Endothelial cell of umbilical vein (primary cell): ENCODE measurements around the gene NFIA. TPM values are rescaled to one million over a fixed set of nuclear protein-coding genes. Genes with fewer than 3 reads are reported as not detected.

Experiments used
- BruUV-seq: library from RNA; stranded (reverse); fragments of 400-500 nt; replicated peaks from 2 replicates; lab custom pipeline; 2021; lab: Mats Ljungman, UMichigan
- CTCF ChIA-PET: fragments of 300-600, 350-600 bp; sonication (Branson Sonifier 250); formaldehyde crosslinking; loops from one replicate; lab custom pipeline; 2021; ENCODE audit warnings: antibody characterized with exemption, inconsistent platforms; lab: Charles Lee
- POLR2A ChIA-PET: fragments of 300-600, 350-600 bp; sonication (Branson Sonifier 250); formaldehyde crosslinking; loops from one replicate; lab custom pipeline; 2021; ENCODE audit warnings: antibody characterized with exemption, inconsistent platforms; lab: Charles Lee
- DNase-seq: peaks from one replicate; pipeline ENCODE4 v3.0.0-alpha.2; 2011; ENCODE audit warnings: low read depth, low spot score
- FAIRE-seq: peaks from 2 replicates; lab custom pipeline; 2011; peaks lifted over from hg19 to GRCh38; lab: Jason Lieb, UNC
- H2AFZ ChIP-seq: 2 replicates; pipeline ENCODE4 v1.6.0; 2012; ENCODE audit warnings: low read depth, low read length, control low read depth, inconsistent platforms
- H3K27ac ChIP-seq: 2 replicates; pipeline ENCODE4 v1.5.1; 2011; ENCODE audit warnings: low read depth, mild to moderate bottlenecking, control low read depth, low read length, moderate library complexity; ENCODE audit not compliant: insufficient read depth
- H3K27me3 ChIP-seq, 2 experiments: 2 replicates each; pipeline versions ENCODE4 v1.6.0 to v1.6.1; 2011; ENCODE audit warnings: low read length in 2 of 2, mixed read lengths in 1 of 2; ENCODE audit not compliant: control insufficient read depth in 2 of 2, insufficient read depth in 2 of 2
- H3K36me3 ChIP-seq, 2 experiments: 2 replicates in 1 of 2; 3 replicates in 1 of 2; pipeline ENCODE4 v1.5.1; 2011; ENCODE audit warnings: low read length in 2 of 2, mild to moderate bottlenecking in 1 of 2, moderate library complexity in 1 of 2; ENCODE audit not compliant: control insufficient read depth in 2 of 2, insufficient read depth in 2 of 2; ENCODE audit errors: extremely low read depth in 1 of 2
- H3K4me1 ChIP-seq: 3 replicates; pipeline ENCODE4 v1.5.1; 2011; ENCODE audit warnings: mild to moderate bottlenecking, low read length; ENCODE audit not compliant: control insufficient read depth, insufficient read depth; ENCODE audit errors: extremely low read depth
- H3K4me2 ChIP-seq: 2 replicates; pipeline ENCODE4 v1.6.1; 2011; ENCODE audit warnings: low read length, control low read depth, mixed read lengths; ENCODE audit not compliant: insufficient read depth
- H3K4me3 ChIP-seq, 3 experiments: fragments of 200-600 bp in 1 of 3; sonication (generic), shearing (Covaris generic) in 1 of 3; replicated peaks in 1 of 3; 2 replicates each; pipeline ENCODE4 v1.5.1; 2011 to 2016; ENCODE audit warnings: control low read depth in 3 of 3, low read length in 3 of 3, mild to moderate bottlenecking in 2 of 3, inconsistent platforms in 1 of 3, low read depth in 1 of 3, moderate library complexity in 1 of 3; ENCODE audit not compliant: insufficient read depth in 1 of 3
- H3K79me2 ChIP-seq: 2 replicates; pipeline ENCODE4 v1.6.0; 2012; ENCODE audit warnings: low read length, inconsistent platforms; ENCODE audit not compliant: control insufficient read depth, insufficient read depth
- H3K9ac ChIP-seq: replicated peaks from 2 replicates; pipeline ENCODE3; 2011; ENCODE audit warnings: low read length, control low read depth; ENCODE audit not compliant: insufficient read depth; ENCODE audit errors: extremely low read depth
- H3K9me1 ChIP-seq: replicated peaks from 3 replicates; pipeline ENCODE4 v1.6.0; 2011; ENCODE audit warnings: mild to moderate bottlenecking, low read length; ENCODE audit not compliant: control insufficient read depth, insufficient read depth; ENCODE audit errors: extremely low read depth
- H3K9me3 ChIP-seq: replicated peaks from 2 replicates; pipeline ENCODE4 v1.5.1; 2012; ENCODE audit warnings: low read length, inconsistent platforms; ENCODE audit not compliant: control insufficient read depth, insufficient read depth
- H4K20me1 ChIP-seq: replicated peaks from 2 replicates; pipeline ENCODE3; 2011; ENCODE audit warnings: mild to moderate bottlenecking, low read length; ENCODE audit not compliant: control insufficient read depth, insufficient read depth; ENCODE audit errors: extremely low read depth
- EZH2 ChIP-seq: IDR thresholded peaks from 2 replicates; pipeline ENCODE4 v1.6.1; 2012; ENCODE audit warnings: borderline replicate concordance, low read depth, mild to moderate bottlenecking, moderate library complexity, low read length, inconsistent platforms; ENCODE audit not compliant: severe bottlenecking
- FOS ChIP-seq: IDR thresholded peaks from 2 replicates; pipeline ENCODE4 v1.6.1; 2011; ENCODE audit warnings: mild to moderate bottlenecking, low read length, moderate library complexity, borderline replicate concordance; ENCODE audit not compliant: insufficient read depth
- GATA2 ChIP-seq: IDR thresholded peaks from 2 replicates; pipeline ENCODE4 v1.7.0; 2011; ENCODE audit warnings: low read depth, mild to moderate bottlenecking, moderate library complexity, mixed read lengths, low read length; ENCODE audit not compliant: insufficient read length, insufficient read depth
- JUN ChIP-seq: IDR thresholded peaks from 2 replicates; pipeline ENCODE4 v1.6.1; 2011; ENCODE audit warnings: borderline replicate concordance, low read depth; ENCODE audit not compliant: insufficient read length, insufficient read depth
- MYC ChIP-seq: IDR thresholded peaks from one replicate; pipeline ENCODE4 v1.6.1; 2011; ENCODE audit warnings: mild to moderate bottlenecking, low read depth, low read length
- POLR2A ChIP-seq: IDR thresholded peaks from 2 replicates; pipeline ENCODE4 v1.6.1; 2012; ENCODE audit warnings: low read depth, mild to moderate bottlenecking, control low read depth, low read length
- POLR2AphosphoS5 ChIP-seq: IDR thresholded peaks from 2 replicates; pipeline ENCODE4 v1.6.1; 2012; ENCODE audit warnings: low read depth, mild to moderate bottlenecking, control low read depth, low read length, moderate library complexity; ENCODE audit not compliant: insufficient read depth
- dilution Hi-C: fragments of 300-500 bp; cut with MboI; formaldehyde crosslinking; loops from one replicate; pipeline ENCODE4 v1.15.0; 2019; ENCODE audit warnings: low sequenced_read_pairs; ENCODE audit not compliant: extremely low pct_ligation_motif_present
- intact Hi-C: fragments of 100-400 bp; cut with micrococcal nuclease; formaldehyde crosslinking; loops from one replicate; pipeline ENCODE4 v1.10.0; 2022
- polyA plus RNA-seq, 4 experiments: library from polyadenylated mRNA; depleted of rRNA in 3 of 4; stranded (reverse) in 3 of 4; unstranded in 1 of 4; fragments of >200 nt; gene quantifications; 2 replicates each; pipeline versions ENCODE4 v1.2.1 to v1.2.3, GENCODE V29; 2011 to 2012; ENCODE audit warnings: missing spikeins in 1 of 4
- total RNA-seq: library from RNA; stranded (reverse); gene quantifications from 2 replicates; pipeline ENCODE4 v1.2.3, GENCODE V29; 2021
- TF ChIP-seq, protein P1 (sequence below), 2 donors: IDR thresholded peaks; 1 replicate in 1 of 2; 2 replicates in 1 of 2; pipeline ENCODE4 v1.5.1; 2011; ENCODE audit warnings: low read length in 2 of 2, mild to moderate bottlenecking in 2 of 2, moderate library complexity in 2 of 2, control low read depth in 1 of 2, inconsistent platforms in 1 of 2, low read depth in 1 of 2; ENCODE audit not compliant: insufficient read depth in 1 of 2; ENCODE audit errors: extremely low read depth in 1 of 2
- TF ChIP-seq, protein P2 (sequence below): IDR thresholded peaks from 2 replicates; pipeline ENCODE4 v1.6.1; 2011; ENCODE audit not compliant: insufficient read depth, insufficient read length

NFIA gene
- total and polyA plus RNA-seq, 2 donors (not counting 3 experiments of a cell fraction or from before 2014, with no cell fraction given): 25.5 to 47.0 TPM

DNA sequence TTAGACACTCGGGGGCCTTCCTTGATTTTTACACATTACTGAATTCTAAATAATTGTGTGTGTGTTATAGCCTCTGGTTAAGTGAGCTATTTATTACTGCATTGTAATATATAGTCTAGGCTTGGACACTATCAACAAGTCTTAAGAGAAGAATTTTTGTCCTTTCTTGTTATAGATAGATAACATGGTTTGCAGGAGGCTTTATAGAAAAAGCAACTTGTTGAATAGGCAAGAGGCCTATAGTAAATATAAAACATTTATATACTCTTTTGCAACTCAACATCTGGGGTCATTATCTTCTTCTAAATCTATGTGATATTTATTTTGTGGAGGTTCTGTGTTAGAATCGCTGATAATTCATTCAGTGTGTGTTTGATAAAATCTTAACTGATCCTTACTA is 293.8 kb downstream of the NFIA start:
- Histone ChIP-seq H2AFZ (no peak overlapping the region), H3K4me3 (no peak overlapping the region), H3K27me3 (no peaks in the 10 kb centered on the region), H3K9me1 (no peaks in the 10 kb centered on the region), H3K36me3 (no peaks in the 10 kb centered on the region), H3K4me2 (no peak overlapping the region), H4K20me1 (no peaks in the 10 kb centered on the region), H3K9ac (no peak overlapping the region), H3K27ac (no peak overlapping the region), H3K79me2 (no peaks in the 10 kb centered on the region), H3K9me3 (no peaks in the 10 kb centered on the region), H3K4me1 (peaks cover 11% of the 10 kb centered on the region)
- TF ChIP-seq GATA2 (no peak), MYC (no peak), JUN (no peak)
- TF ChIP-seq, protein P1, sequence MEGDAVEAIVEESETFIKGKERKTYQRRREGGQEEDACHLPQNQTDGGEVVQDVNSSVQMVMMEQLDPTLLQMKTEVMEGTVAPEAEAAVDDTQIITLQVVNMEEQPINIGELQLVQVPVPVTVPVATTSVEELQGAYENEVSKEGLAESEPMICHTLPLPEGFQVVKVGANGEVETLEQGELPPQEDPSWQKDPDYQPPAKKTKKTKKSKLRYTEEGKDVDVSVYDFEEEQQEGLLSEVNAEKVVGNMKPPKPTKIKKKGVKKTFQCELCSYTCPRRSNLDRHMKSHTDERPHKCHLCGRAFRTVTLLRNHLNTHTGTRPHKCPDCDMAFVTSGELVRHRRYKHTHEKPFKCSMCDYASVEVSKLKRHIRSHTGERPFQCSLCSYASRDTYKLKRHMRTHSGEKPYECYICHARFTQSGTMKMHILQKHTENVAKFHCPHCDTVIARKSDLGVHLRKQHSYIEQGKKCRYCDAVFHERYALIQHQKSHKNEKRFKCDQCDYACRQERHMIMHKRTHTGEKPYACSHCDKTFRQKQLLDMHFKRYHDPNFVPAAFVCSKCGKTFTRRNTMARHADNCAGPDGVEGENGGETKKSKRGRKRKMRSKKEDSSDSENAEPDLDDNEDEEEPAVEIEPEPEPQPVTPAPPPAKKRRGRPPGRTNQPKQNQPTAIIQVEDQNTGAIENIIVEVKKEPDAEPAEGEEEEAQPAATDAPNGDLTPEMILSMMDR (IDR thresholded peaks at IDR 0.05; ENCODE audit: extremely low read depth in 1 of 2, insufficient read depth in 1 of 2, low read depth in 1 of 2, low read length in 2 of 2): no peak
- POLR2A ChIA-PET: no interaction called here
- DNase-seq: no peak
- CTCF ChIA-PET: no interaction called here
- dilution Hi-C loops (no loop called here), intact Hi-C loops (no loop called here)
- BruUV-seq: no TSS peak
- no peak for FAIRE-seq

- no peak overlapping the region for H3K27ac ChIP-seq
- no peaks in the 10 kb centered on the region for H3K9me1 ChIP-seq
- dilution Hi-C loops (no loop called here), intact Hi-C loops (no loop called here)
- no peak overlapping the region for H3K4me3 ChIP-seq
- no peaks in the 10 kb centered on the region for H3K27me3 ChIP-seq
- no peaks in the 10 kb centered on the region for H3K79me2 ChIP-seq
- no peak for FAIRE-seq
- no peaks in the 10 kb centered on the region for H3K36me3 ChIP-seq
- no peak for DNase-seq
- BruUV-seq: no TSS peak
- TF ChIP-seq, protein P2, sequence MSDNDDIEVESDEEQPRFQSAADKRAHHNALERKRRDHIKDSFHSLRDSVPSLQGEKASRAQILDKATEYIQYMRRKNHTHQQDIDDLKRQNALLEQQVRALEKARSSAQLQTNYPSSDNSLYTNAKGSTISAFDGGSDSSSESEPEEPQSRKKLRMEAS: no peak
- TF ChIP-seq, protein P1 (IDR thresholded peaks at IDR 0.05; ENCODE audit: extremely low read depth in 1 of 2, insufficient read depth in 1 of 2, low read depth in 1 of 2, low read length in 2 of 2): no peak
- TF ChIP-seq GATA2: no peak
- no peak for TF ChIP-seq POLR2A
- TF ChIP-seq MYC: no peak
- no peak for TF ChIP-seq FOS
- TF ChIP-seq JUN: no peak
- TF ChIP-seq EZH2: no peak
- no peak for TF ChIP-seq POLR2AphosphoS5
- no peak overlapping the region for H2AFZ ChIP-seq
- CTCF ChIA-PET: no interaction called here
- no peak overlapping the region for H3K4me2 ChIP-seq
- POLR2A ChIA-PET: no interaction called here
- no peaks in the 10 kb centered on the region for H4K20me1 ChIP-seq
- H3K9me3 ChIP-seq: no peaks in the 10 kb centered on the region
- H3K9ac ChIP-seq: no peak overlapping the region
- peaks cover 12% of the 10 kb centered on the region for H3K4me1 ChIP-seq
Measured at GRCh38 chr1:61377242-61377958, 295.0 kb downstream of the NFIA start.
